Suppressor macrophage treated with lipopolysaccharide for 1 hour (primary cell): ENCODE results near the gene DCTD.
A peak's percentile ranks its signal among the peaks of the same experiment; 100 is the strongest.

Experiments used
- DNase-seq, 3 donors: peaks; one replicate each; pipeline ENCODE4 v3.0.0-alpha.2; 2020 to 2022

Gene DCTD

DNA sequence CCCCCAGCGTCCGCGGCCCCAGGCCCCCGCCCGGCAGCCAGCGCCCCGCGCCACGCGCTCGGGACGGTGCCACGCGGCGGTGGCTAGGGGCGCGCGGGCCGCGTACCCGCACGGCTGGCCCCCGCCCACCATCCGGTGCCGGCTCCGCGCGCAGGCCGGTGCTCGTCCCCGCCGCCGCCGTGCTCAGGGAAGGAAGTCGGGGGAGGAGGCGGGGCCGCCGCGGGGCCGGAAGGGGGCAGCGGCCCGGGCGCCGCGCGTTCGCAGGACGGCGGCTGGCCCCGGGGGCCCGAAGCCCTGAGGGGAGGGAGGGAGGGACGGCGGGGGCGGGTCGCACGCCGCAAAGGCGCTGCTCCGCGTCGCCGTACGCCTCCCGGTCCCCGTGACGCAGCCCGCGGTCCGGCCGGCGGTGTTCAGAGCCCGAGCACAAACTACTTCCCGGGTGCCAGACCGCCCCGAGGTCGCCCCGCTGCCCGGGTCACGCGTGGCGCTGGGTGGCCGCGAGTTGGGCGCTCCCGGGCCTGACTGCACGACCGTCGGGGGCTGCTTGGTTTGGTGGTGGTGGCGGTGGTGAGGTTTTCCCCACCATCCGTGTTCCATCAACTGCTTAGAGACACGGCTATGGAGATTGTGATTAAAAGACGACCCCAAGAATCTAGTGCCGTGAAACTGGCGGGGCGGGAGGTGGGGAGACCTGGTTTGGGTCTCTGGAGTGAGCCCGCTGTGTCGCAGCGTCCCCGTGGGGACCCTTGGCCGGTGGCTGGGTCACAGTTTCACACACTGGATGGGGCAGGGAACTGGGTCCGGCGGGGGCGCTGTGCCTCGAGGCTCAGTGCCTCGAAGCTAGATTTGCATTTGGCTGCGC is at the start of gene DCTD:
Gene DCTD, minus strand, starts transcription at position 205 of the 862 bp plus-strand sequence. CDS start 1,818 bp downstream, outside the sequence.
- DNase-seq, result peak; percentile 76 to 92 (median 83)

DNA sequence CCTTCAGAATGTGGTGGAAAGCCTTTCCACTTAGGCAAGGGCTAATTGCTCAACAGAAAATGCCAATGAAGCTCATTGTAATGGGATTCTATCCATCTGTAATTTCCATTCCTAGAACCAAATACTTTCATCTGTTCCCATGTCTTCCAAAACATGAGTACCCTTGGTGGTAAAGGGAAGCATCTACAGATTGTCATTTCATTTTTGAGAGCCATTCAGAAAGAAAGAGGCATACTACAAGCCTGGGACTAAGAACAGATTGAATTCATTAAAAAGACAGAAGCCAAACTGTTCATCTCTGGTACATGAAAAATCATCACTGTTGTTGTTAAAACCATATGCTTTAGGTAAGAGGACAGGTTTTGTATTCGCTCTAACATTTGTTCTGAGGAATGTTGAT is 43.6 kb upstream of the DCTD start:
- DNase-seq, result no peak

DNA sequence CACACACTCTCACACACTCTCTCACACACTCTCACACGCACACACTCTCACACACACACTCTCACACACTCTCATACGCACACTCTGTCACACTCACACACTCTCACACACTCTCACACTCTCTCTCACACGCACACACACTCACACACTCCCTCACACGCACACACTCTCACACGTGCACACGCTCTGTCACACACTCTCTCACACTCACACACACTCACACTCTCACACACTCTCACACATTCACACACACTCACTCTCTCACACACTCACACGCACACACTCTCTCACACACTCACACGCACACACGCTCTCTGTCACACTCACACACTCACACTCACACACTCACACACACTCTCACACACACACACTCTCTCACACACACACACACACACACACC is 43.0 kb upstream of the DCTD start:
- no peak for DNase-seq

DNA sequence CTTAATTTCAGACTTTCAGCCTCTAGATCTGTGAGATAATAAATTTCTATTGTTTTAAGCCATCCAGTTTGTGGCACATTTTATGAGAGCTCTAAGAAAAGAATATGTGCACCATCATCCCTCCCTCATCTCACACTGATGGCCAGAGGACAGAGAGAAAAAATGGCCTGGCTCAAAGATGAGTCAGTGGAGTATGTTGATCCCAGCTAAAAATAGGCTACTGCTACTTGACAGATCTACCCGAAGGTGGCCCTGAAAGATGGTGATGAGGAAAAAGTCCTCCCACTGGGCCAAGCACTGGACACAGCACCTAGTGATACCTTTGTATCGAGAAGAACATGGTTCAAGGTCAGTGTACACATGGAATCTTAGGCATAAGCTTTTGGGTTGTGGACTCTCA is 38.2 kb upstream of the DCTD start:
- DNase-seq, result no peak

DNA sequence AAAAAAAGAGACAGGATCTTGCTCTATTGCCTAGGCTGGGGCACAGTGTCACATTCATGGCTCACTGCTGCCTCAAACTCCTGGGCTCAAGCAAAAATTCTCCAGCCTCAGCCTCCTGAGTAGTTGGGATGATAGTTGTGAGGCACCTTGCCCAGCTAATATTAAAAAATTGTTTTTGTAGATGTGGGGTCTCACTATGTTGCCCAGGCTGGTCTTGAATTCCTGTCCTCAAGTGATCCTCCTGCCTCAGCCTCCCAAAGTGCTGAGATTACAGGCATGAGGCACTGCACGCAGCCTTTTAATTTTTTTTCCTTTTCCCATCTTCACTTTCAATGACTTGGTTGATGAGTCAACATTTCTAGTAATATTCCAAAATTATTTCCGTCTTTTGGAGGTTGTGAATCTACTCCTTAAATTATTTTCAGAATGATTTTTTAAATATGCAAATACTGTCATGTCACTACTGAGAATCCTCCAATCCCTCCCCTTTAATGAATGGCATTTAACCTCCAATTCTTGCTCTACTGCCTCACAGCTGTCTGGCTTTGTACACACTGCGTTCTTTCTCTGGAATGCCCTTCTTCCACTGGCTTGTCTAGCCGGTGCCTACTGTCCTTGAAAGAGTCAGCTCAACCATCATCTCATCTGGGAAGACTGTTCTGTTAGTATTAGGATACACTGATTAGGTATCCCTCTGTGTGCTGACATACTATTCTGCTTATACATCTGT is 27.5 kb upstream of the DCTD start:
- DNase-seq, result no peak

DNA sequence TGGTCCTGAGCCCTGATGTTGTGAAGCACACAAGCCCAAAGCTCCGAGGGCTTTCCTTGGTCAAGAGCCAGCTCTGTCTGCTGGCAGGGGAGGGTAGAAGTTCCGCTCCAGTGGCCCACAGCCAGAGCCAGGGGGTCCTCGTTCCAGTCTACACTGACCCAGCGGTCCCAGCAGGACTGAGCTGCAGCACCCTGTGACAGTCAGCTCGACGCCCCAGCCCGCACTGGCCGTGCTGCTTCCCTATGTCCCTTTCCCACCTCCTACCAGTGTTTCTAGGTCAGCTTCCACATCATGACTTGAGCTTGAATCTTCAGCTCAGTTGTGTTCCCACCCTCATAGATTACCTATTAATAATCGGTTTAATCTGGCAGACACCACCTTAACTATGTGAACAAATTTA is 22.5 kb upstream of the DCTD start:
- no peak for DNase-seq

DNA sequence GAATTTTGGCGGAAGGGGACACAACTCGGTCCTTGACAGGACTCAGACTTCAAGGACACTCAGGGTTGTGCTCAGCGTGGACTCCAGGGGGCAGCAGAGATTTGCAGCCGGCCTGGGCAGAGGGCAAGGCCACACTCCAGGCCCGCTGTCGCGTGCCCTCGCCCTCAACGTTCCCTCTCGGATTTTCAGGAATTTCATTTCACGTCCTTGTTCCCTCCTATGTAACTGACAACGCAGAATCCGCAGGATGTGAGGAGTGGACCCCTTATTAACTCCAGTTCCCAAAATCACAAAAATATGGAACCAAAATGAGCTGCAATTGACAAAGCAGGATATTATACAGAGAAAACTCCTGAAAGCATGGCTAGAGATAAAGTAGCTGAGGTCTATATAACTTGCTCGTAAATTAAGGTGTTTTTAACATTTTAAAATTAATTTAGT is 21.0 kb upstream of the DCTD start:
- DNase-seq, result peak; percentile 69 to 84 (median 79)

DNA sequence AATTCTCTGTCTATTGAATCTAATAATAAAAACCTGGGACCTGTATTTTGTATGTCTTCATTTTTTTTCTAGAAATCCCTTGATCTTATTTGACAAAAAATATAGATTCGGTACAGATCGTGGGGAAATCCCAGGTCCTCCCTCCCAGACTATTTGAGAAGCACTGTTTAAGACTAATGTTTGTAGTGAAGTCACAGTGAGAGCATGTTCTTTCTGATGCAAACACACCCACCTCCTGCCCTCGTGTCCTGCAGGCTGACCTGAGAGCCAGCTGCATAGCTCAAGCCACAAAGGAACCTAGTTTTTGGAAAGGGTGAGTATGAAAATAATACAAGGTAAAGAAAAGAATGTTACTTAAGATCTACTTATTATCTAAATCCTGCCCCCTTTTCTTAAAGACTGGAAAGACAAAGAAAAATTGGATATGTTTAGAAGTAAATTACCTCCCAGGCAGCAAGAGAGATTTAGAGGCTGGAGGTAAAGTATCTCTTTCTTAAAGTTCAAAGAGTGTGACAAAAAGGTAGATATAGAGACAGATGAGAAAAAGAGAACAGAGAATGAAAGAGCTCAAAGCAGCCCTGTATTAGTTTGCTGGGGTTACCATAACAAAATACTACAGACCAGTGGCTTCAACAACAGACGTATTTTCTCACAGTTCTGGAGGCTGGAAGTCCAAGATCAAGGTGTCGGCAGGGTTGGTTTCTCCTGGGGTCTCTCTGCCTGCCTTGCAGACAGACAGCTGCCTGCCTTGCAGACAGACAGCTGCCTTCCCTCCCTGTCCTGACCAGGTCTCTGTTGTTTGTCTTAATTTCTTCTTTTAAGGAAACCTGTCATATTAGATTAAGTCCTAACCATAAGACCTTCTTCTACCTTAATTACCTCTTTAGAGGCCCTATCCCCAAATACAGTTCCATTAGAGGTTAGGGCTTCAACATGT is 20.4 kb upstream of the DCTD start:
- no peak for DNase-seq

DNA sequence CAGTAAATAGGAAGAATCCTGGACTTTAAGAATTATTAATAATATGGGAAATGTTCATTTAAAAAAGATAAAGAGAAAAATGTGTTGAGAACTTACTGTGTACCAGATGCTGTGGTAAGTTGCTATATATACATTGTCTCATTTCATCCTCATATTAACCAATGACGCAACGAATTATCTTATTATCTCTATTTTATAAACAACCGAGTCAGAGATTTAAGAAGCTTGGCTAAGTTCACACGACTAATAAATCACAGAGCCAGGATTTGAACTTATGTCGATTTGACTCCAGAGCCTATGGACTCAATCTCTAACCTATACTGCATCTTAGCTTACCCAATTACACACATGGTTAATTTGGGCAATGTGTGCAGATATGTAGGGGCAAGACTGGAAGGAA is 15.5 kb upstream of the DCTD start:
- DNase-seq, result no peak

DNA sequence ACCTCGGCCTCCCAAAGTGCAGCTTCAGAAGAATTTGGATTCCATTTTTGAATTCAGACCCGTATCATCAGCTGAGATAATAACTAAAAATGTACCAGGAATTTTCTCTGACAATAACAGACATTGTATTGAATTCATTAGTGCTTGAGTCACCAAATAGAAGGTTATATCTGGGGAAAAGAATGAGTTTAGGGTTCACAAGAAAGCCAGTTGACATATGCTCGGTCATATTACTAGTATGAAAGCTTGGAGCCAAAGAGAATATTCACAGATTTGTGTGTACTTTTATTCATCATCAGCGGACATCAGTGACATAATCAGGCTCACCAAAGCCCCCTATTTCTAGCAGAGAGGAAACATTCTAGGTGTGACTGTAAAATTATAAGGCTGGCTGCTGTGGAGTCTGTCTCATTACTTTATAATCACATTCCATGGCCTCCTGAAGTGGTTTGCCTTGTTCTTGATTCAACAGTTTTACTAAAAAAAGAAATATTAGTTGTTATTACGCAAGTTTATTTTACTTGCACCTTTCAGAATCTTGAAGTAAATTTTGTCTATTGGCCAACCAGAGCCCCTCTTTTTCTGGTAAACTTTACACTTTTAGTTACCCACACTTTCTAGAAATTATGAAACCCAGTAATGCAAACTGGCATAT is 14.6 kb upstream of the DCTD start:
- no peak for DNase-seq

DNA sequence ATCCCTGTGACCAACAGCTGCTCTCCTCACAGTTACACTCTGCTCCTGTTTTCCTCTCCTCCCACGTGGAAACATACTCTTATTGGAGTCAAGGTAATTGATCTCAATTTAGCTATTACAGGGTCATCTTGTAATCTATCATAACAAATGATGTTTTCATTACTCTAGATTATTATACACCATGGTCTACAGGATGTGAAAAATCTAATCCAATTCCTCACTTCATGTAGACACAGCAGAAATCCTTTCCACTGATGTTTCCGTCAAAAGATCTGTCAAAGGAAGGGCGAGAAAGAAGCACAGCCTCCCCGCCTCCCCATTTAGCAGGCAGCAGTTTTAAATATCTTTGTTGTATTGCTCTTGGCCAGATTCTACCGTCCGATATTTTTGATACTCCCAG is 13.7 kb upstream of the DCTD start:
- no peak for DNase-seq

DNA sequence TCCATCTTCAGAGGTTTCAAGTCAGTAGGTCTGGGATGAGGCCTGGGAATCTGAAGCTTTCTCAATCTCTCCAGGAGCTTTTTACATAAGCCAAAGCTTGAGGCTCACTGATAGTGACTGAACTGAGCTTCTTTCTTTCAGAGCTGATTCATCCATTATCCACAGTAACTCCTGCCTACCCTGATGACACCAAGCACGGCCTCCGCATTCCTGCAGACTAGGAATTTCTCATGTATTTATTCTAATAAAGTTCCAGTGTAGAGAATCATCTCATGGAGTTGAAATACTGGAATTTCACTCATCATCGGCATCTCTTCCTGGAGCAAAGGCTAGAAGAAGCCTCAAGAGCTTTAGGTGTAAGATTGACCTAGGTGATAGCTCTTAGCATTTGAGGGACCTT is 12.1 kb upstream of the DCTD start:
- DNase-seq, result no peak

DNA sequence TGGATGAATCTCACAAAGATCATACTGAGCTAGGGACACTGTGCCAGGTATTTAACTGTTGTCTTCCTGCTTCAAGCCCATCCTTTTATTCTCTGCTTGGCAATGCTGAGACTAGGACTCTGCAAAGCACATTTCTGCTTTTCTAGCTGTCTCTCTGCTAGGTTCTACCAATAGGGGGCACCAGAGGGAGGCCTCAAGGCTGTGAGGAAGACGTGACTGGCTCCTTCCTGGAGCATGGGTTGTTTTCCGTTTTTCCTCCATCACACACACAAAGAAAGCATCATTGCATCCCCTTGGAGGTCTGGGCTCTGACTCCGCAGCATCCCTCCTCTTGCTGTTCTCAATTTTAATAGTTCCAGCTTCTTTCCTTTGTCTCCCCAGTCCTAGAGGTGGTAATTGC is 10.9 kb upstream of the DCTD start:
- DNase-seq, result peak; percentile 27 to 47 (median 41)

DNA sequence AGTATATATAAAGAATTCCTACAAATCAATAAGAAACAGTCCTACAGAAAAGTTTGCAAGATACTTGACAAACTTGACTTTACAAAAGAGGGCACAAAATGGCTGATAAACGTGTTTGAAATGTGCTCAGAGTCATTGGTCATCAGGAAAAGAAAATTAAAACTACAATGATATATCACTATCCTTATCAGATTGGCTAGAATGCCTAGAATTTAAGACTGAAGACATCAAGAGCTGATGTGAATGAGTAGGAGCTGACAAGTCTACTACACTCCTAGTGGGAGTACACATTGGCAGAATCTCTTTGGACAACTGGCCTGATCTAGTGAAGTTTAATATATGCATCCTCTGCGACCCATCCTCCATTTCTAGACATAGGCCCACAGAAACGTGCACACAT is 10.3 kb upstream of the DCTD start:
- DNase-seq, result no peak

DNA sequence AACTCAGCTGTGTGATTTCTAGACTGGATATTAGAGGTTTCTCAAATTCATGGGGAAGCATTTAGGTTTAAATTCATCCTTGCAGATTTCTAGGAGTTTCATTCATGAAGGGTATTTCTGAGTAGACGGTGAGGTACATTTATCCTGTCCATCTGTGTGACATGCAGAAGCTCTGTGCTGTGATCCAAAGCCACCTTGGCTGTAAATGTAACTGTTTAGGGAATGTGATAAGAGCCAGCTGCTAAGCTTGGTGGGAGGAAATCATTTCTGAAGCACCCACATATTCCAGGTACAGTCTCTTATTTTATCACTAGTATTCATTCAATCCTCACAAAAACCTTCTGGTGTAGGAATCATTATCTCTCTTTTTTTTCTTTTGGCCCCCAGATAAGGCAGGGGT is 8.7 kb upstream of the DCTD start:
- no peak for DNase-seq

DNA sequence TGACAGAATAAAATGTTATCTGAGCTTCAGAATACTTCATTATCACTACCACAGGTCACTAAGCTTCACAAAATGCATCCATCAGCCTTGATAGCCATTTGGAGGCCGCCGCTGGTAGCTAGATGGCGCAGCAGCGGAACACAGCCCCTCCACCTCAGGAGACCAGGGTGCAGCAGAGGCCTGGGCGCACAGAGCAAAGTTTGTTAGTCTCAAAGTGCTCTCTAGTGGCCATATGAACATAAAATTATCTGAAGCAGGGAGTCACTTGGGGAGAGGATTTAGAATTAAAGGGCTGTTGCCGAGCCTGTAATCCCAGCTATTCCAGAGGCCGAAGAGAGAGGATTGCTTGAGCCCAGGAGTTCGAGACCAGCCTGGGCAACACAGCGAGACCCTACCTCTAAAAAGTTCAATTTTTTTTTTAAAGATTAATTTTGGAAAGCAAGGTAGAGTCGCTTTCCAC is 8.1 kb upstream of the DCTD start:
- peak; percentile 74 to 82 (median 74) for DNase-seq

DNA sequence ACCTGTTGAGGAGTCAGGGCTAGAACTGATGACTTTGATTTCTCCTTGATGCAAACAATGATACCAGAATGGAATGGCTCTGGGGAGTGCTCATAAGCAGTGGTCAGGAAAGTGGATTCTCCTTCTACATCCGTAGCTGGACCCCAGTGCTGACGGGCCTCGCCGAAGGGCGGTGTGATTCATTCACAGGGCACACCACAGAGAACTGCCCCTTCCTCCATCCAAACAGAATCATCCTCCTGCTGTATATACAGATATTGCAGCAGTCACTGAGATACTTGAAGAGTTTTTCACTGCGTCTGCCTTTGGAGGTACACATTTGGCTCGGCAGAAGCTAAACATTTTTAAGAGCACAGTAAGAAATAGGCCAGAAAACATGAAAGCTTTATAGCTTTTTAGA is 7.3 kb upstream of the DCTD start:
- no peak for DNase-seq

DNA sequence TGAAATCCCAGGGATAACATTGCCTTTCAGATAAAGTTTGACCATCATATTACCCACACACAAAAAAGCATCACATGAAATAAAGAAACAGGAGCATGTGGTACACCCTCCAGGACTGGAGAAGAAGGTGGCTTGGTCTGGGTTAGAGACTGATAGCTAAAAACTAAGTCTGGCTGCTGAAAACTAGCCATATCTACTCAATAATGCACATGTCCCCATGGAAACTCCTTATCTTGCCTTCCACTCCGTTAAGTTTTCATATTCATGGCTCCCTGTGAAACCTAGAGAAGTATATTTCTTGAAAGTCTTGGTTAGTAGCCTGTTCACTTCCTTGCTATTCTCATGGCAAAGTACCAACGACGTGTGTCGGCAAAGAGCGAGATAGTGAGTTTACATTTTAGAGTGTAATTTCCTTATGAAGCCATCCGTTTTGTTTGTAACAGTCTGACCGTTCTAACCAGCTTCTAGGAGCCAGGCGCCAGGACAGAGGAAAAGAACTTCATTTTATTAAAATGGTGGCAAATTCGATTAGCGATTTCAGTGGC is 6.7 kb upstream of the DCTD start:
- DNase-seq, result no peak

DNA sequence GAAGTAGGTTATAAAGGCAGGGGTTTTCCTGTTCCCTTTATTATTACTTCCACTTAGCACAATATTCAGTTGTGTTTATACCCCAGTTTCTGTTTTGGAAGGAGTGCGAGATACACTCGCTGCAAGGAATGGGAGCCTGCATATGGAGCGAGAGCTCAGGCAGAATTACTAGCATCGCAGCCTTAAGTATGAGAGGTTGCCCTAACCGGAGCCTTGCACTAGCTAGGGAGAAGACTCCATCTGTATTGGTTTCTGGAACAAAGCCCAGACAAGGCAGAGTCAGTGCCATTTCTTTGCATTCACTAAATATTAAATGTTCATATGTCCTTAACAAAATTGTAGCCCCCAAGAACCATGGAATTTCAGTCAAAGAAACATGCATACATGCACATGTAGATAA is 6.2 kb upstream of the DCTD start:
- no peak for DNase-seq

DNA sequence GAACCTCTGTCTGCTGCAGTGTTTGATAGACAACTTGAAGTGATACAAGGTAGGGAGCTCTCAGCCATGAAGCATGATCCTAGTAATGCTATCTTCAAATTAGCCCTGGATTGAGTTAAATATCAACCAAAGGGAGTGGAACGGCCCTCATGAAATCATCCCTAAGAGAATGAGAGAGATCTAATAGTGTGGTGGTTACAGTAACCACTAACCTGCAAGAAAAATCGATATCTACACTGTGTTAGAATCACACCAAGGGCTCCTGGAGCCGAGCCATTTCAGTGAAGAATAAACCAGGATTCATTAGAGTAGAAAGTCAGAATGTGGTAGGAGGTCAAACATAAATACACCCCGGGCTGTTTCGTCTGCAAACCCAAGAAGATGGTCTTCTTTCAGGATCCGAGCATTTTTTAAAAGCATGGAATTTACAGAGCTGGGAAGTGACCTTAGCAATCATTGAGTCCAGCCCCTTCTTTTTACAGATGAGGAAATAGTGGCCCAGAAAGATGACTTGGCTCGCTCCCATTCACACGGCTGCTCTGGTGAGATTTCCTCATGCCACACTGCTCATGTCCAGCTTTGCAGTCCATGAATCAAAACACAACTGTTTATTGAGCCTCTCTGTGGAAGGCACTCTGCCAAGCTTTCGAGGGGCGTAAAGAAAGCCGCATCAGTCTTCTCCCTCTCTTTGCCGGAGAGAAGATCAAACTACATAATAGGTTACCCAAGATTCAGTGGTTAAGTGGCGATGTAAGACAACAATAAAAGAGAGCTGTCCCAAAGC is 5.5 kb upstream of the DCTD start:
- no peak for DNase-seq

DNA sequence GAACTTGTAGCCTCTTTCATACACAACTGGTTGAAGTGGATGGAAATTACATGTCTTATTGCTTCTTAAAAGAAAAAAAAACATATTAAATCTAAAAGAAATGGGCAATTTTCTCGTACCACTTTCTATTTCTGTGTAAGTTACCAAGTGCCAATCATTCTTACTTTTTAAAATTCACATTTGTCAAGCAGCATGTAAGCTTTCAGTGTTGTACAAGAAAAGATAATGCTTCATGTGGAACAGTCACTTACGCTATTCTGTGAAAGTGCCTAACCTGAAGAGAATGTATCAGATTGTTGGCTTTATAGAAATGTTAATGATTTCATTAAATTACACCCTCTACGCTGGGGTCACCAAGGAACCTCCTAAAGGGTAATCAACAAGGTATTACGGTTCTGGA is 4.4 kb upstream of the DCTD start:
- no peak for DNase-seq
